Stimulated activated CD8-positive, alpha-beta memory T cell treated with anti-CD3 and anti-CD28 coated beads, Interleukin-7, amount 100 ng/mL, for 1 hour (primary cell): ENCODE measurements around the gene ACTL8.

Experiments used
- DNase-seq, 2 donors: peaks; one replicate each; pipeline ENCODE4 v3.0.0-alpha.2; 2020; ENCODE audit warnings: low read depth in 2 of 2

The ACTL8 gene, protein sequence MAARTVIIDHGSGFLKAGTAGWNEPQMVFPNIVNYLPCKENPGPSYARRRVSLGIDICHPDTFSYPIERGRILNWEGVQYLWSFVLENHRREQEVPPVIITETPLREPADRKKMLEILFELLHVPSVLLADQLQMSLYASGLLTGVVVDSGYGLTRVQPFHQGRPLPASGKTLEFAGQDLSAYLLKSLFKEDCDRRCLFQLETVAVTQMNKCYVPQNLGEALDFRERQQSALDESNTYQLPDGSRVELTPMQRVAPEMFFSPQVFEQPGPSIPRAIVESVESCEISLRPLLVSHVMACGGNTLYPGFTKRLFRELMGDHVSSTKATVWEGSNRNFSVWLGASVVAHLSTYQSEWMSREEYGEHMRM

GRCh38 chr1:17755120-17755519 is at the start of gene ACTL8:
Gene ACTL8, plus strand, starts transcription at chr1:17755333. Its CDS starts 67,676 bp downstream, at chr1:17823009.
- no peak for DNase-seq

- no peak for DNase-seq
Measured at GRCh38 chr1:17706445-17706844, 48.7 kb upstream of the ACTL8 start.

GRCh38 chr1:17709981-17710380 is 45.2 kb upstream of the ACTL8 start:
- no peak for DNase-seq

GRCh38 chr1:17710889-17711576 is 44.1 kb upstream of the ACTL8 start:
- no peak for DNase-seq

DNA sequence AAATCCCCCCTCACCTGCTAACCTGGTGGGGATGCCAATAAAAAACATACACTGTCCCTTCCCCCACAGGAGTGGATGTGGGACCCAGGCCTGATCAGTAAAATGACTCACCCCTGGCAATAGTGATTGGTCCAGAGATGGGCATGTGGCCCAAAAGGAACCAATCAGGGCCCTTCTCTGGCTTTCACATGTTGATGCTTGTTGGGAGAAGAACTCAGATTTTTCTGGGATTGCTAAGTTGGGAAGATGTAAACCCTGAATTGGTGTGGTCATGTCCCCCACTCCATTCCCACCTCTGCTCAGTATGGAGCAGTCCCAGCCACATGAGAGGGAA is 43.6 kb upstream of the ACTL8 start:
- DNase-seq, result no peak

- no peak for DNase-seq
Measured at GRCh38 chr1:17711941-17712340, 43.2 kb upstream of the ACTL8 start.

DNA sequence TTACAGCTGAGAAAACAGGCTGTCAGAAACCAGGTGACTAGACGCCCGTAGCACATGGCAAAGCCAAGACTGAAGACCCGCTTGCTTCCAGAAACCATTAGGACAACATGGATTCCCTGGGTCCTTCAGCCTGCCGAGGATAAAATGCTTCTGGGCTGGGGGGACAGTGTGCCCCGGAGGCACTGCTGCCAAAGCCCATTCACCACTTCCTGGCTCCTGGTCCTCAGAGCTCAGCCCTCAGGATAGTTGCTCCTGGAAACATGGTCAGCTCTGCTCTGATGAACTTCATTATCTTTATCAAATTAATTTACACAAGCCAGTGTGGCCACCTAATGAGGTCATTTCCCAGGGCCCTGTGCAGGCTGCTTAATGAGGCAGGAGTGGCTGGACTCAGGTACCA is 41.1 kb upstream of the ACTL8 start:
- no peak for DNase-seq

- DNase-seq, result no peak
Measured at GRCh38 chr1:17717594-17718535, 37.3 kb upstream of the ACTL8 start.

DNA sequence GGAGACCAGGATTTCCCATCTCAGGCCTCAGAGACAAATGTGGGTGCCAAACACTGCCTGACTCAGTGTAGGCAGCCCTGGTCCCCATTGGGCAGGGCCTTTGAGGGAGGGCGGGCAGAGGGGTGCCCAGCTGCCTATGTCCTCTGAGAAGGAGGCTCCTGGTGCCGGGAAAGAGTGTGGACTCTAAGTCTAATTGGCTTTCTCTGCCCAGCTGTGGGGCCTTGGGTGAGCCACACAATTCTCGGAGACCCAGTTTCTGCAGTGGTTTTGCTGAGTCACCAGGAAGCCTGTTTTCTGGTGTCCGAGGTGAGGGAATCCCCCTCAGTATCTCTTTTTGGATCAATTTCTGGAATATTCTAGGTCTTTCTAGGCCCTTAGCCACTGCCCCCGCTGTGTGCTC is 35.3 kb upstream of the ACTL8 start:
- DNase-seq, result no peak

- no peak for DNase-seq
Measured at GRCh38 chr1:17721444-17721843, 33.7 kb upstream of the ACTL8 start.

- no peak for DNase-seq
Measured at GRCh38 chr1:17723684-17724083, 31.4 kb upstream of the ACTL8 start.

DNA sequence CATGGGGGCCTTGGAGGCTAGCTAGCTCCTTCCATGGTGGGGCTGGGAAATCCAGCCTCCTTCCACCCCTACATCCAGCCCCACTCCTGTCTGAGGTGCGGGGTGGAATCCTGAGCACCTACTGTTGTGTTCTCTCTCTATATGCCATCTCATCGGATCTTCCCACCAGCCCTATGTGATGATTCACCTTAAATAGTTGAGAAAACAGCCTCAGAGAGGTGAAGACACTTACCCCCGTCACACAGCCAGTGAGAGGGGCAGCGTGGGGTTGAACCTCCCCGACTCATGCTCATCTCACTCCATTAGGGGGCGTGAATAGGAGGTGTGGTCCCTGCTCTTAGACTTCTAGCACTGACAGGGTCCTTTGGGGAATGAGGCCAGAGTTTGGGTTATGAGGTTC is 31.0 kb upstream of the ACTL8 start:
- DNase-seq, result no peak

- no peak for DNase-seq
Measured at GRCh38 chr1:17725084-17725719, 29.9 kb upstream of the ACTL8 start.

DNA sequence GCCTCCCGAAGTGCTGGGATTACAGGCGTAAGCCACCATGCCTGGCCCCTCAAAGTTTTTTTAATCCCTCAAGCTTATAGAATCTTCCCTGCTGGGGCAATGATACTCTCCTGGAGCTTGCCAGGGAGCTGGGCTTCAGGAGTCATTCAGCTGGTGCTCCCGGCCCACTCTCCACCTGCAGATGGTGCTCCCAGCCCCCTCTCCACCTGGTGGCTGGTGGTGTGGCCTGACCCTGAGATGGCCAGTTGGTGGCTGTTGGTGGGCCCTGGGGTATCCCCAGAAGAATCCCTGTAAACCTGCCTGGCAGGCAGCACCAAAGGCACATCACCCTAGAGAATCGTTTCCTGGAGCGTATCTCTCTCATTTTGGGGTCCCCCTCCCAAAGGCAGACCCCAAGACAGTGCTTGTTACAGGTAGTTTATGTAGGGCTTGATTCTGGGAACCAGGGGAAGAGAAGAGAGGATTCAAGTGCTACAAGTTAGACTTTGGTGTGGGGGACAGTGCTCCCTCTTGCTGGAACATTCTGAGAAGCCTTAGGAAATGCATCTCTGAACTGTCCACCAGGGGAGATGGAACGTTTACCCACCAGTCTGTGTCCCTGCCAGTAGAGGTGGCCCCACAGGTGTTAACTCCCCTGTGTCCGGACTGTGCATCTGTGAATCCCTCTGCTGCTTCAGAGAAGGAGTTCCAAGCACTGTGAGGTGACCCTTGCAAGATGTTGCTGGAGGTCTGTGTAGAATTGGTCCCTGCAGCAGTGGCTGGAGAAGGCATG is 29.1 kb upstream of the ACTL8 start:
- DNase-seq, result no peak

DNA sequence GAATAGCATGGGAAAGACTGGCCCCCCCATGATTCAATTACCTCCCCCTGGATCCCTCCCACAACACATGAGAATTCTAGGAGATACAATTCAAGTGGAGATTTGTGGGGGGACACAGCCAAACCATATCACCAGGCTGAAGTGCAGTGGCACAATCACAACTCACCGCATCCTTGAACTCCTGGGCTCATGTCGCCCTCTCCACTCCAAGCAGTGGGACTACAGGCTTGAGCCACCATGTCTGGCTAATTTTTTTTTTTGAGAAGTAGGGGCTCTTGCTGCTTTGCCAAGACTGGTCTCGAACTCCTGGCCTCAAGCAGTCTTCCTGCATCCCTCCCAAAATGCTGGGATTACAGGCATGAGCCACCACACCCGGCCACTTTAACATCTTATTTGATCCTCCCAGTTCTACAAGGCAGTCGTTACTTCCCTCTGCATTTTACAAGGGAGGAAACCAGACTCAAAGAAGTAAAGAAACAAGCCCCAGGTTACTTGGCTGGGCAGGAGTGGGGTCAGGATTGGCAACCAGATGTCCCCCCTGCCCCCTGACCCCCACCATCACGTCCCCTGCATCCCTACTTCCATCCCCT is 26.9 kb upstream of the ACTL8 start:
- DNase-seq, result no peak

- DNase-seq, result no peak
Measured at GRCh38 chr1:17729248-17729647, 25.9 kb upstream of the ACTL8 start.

GRCh38 chr1:17729909-17730308 is 25.2 kb upstream of the ACTL8 start:
- no peak for DNase-seq

GRCh38 chr1:17731460-17731859 is 23.7 kb upstream of the ACTL8 start:
- no peak for DNase-seq

GRCh38 chr1:17732475-17732874 is 22.7 kb upstream of the ACTL8 start:
- DNase-seq, result no peak

GRCh38 chr1:17733661-17734060 is 21.5 kb upstream of the ACTL8 start:
- DNase-seq, result no peak

DNA sequence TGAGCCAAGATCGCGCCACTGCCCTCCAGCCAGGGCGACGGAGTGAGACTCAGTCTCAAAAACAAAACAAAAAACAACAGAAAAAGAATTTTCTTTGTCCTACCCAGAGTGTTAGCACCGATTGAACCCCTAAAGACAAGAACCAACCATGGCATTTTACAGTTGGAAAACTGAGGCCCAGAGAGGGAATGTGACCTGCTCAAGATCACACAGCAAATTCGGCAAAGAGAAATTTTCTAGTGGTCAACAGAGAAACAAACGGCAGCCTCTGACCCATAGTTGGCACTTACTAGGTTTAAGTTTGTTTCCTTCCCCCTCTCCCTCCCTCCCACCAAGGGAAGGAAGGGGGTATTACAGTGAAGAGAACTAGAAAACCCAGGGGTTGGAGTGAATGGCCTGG is 20.5 kb upstream of the ACTL8 start:
- DNase-seq, result no peak
